Coronary artery (tissue), 2 donors: ENCODE results near the gene NALCN.

ENCODE experiments used
- DNase-seq: peaks from one replicate; pipeline ENCODE4 v3.0.0-alpha.2; 2017; ENCODE audit warnings: low spot score
- H3K27ac ChIP-seq, 2 donors: fragments of 200-600 bp; sonication (generic); one replicate each; pipeline ENCODE4 v1.5.1; 2016 to 2019
- H3K4me3 ChIP-seq: fragments of 200-600 bp; sonication (generic); 2 replicates; pipeline ENCODE4 v1.5.1; 2016; ENCODE audit warnings: mild to moderate bottlenecking, moderate library complexity
- TF ChIP-seq, protein P1 (sequence below): fragments of 200-600 bp; sonication (generic); IDR thresholded peaks from one replicate; pipeline ENCODE4 v1.5.1; 2019; ENCODE audit warnings: antibody characterized with exemption

The NALCN gene

DNA sequence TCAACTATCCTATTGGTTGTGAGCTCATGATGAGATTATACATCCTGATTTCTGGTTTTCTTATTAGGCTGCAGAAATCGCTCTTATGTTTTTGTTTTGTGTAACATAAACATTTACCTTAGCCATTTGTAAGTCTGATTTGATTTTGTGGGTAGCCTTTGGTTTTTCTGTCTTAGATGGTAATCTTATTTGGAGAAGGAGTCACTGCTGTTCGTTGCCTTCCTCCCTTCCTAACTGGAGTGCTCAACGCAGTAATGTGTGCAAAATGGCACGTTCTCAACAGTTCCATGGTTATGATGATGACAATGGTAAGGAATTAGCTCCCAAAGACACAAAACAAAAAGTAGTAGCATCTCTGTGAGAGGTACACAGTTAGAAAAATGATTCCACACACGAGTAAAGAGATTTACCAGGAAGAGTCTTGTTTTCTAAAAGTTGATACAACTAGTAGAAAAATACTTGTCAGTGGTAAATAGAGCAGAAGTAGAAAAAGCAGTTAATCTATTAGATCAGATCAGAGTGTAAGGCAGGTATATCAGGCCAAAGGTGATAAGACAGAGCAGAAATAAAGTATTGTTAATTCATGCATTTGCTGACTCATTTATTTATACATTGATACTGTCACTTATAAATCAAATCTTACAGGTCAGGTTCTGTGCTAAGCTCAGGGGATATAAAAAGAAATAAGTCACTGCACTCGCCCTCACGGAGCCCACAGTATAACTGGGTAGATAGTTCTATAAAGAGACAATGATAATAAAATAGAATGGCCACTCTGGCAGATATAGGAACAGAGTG is 270.0 kb downstream of the NALCN start:
- no peak overlapping the region for H3K4me3 ChIP-seq
- H3K27ac ChIP-seq, result no peak overlapping the region
- TF ChIP-seq, protein P1, sequence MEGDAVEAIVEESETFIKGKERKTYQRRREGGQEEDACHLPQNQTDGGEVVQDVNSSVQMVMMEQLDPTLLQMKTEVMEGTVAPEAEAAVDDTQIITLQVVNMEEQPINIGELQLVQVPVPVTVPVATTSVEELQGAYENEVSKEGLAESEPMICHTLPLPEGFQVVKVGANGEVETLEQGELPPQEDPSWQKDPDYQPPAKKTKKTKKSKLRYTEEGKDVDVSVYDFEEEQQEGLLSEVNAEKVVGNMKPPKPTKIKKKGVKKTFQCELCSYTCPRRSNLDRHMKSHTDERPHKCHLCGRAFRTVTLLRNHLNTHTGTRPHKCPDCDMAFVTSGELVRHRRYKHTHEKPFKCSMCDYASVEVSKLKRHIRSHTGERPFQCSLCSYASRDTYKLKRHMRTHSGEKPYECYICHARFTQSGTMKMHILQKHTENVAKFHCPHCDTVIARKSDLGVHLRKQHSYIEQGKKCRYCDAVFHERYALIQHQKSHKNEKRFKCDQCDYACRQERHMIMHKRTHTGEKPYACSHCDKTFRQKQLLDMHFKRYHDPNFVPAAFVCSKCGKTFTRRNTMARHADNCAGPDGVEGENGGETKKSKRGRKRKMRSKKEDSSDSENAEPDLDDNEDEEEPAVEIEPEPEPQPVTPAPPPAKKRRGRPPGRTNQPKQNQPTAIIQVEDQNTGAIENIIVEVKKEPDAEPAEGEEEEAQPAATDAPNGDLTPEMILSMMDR, result no peak
- DNase-seq, result no peak

DNA sequence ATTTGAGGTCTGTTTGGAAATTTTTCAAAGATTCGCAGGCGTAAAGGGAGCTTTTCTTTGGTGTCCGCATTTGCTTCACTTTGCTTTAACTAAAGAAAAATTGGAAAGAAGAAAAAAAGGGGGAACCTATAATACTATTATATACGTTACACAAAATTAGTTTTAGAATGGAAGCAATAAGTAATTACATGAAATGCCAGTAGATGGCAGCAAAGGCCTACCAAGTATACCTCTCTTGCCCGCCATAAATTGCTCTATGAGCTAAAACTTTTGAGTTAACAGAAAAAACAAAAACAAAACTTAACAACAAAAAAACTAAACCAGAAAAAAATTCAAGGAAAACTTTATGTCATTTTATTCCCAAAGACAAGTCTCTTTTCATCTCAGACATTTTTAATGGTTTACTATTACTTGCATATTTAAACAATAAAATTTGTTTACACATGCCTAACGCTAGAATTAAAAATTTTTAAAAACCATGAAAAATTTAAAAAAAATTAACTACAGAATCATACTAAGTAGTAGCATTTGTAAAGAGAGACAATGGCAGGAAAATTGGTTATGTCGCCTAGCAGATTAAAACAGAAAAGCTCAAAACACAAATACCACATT is 271.4 kb downstream of the NALCN start:
- Histone ChIP-seq H3K4me3 (no peak overlapping the region), H3K27ac (no peak overlapping the region)
- DNase-seq, result no peak
- TF ChIP-seq, protein P1, result peak; percentile 39

DNA sequence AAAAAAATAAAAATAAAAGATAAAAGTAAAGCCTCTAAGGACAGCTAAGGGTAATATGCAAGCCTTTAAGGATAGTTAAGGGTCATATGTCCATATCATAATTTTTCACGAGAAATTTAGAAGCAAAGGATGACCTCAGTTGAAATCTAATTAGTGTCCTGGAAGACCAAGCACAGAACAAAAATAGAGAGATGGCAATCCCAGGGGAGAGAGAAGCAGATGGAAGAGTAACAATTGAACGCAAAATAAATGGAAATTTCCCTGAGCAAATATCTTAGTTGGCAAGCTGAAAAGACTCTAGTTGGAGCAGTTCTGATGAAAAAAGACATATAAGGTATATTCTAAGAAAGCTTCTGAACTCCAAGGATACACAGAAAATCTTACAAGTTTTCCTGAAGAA is 275.4 kb downstream of the NALCN start:
- TF ChIP-seq, protein P1, result no peak
- Histone ChIP-seq H3K4me3 (no peak overlapping the region), H3K27ac (no peak overlapping the region)
- no peak for DNase-seq

DNA sequence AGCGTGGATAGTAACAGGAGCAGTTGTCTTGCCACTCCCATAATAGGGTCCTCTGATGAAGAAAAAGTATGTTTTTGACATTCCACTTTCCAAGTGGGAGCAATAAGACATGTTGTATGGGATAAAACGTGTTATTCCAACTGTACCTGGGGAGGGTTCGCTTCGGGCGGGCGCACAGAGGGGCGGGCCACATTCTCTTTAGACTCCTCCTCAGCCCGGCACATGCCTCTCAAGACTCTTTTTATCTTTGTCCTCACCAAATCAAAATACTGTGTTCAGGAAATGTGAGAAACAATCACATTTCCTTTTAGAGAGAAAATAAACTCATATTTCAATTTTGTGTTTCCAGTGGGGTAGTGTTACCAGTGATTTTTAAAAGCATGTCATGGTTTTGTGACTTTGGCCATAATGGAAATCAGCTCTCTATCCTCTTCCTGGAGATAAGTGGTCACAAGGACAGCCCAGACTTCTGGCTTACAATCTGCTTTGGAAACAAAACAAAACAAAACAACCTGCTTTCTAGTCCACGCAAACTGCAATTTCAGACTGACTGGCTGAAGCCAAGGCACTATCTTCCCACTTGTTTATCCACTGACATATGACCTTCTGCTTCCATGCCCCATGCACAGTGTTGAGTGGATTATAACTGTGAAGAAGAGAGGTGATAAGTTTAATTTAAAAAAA is 276.1 kb downstream of the NALCN start:
- DNase-seq, result no peak
- H3K4me3 ChIP-seq, result no peak overlapping the region
- no peak overlapping the region for H3K27ac ChIP-seq
- TF ChIP-seq, protein P1, result no peak

DNA sequence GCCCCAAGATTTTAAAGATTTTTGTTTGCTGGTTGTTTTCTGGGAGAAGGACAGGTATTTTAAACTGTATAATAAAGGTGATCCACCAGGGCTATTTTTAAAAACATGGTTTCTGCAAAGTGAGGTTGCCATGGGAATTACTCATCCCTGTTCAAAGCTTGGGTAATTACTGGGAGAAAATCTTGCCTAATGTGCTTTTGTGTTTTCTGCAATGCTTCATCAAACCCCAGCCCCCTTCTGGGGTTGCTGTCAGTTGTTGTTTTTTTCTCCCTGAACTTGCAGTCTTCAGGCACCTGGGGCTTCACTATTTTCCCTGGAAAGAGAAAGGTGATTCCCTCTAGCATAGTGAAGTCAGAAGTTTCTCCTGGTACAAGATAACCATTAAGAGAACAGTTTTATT is 277.2 kb downstream of the NALCN start:
- DNase-seq, result no peak
- no peak overlapping the region for H3K4me3 ChIP-seq
- TF ChIP-seq, protein P1, result no peak
- no peak overlapping the region for H3K27ac ChIP-seq

DNA sequence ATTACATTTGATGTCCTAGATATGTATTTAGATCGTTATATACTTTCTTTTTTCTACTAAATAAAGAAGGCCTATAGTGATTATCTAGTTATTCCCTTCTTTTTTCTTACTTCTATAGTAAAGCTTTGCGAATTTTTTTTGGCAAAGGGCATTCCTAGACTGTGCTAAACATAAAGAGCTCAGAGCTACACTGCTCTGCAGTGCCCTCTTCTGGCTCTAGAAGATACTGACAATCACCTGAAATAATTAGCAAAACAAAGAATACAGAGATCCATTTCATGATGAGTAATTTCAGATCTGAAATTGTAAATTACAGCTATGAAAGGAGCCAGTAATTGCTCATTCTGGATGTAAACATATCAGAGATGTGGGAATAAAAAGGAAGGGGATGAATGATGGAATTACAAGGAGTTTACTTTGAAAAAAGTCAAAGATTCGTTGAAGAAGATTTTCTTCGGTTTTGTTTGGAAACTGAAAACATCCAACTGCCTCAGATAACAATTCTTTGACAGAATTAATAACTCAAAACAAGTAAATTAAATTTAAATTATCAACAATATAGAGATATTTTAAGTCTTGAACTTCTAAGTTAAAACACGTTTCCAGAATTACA is 288.5 kb downstream of the NALCN start:
- Histone ChIP-seq H3K4me3 (no peak overlapping the region), H3K27ac (no peak overlapping the region)
- DNase-seq, result no peak
- TF ChIP-seq, protein P1, result no peak
